ENCODE measurements around the gene SNRNP25. TPM values are rescaled to one million over a fixed set of nuclear protein-coding genes. Genes with fewer than 3 reads are reported as not detected.
"Not testable (repeated sequence)": the region's sequence is repeated elsewhere in the genome, so short reads cannot be mapped to it uniquely, and the experiment has no call there.

The SNRNP25 gene
- total RNA-seq, 1 experiment from 2014 or later, result 21.2 TPM

DNA sequence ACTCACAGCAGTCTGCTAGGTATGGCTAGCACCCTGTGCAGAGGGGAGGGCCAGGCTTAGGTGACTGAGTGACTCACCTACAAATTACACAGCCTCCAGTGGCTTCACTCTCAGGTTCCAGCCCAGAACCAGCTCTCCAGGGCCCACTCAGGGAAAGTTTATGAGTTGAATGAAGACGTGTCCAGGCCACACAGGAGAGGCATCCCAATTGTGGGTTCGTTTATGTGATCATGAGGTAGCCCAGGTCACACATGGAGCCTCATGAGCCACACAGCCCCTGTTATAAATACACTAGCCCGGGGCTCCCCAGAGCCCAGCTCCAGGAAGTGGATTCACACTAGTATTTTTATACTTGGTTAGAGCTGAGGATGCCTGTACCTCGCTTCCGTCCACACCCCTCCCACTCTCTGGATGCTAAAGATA lies 27.7 kb upstream of the SNRNP25 start:
- H3K4me1 Mint-ChIP-seq (ENCODE audit: insufficient read depth, unreplicated experiment); CTCF ChIA-PET; H3K9me3 Mint-ChIP-seq (ENCODE audit: unreplicated experiment); intact Hi-C loops (cut with micrococcal nuclease); H3K36me3 Mint-ChIP-seq (ENCODE audit: insufficient read depth, unreplicated experiment); H3K27me3 Mint-ChIP-seq (ENCODE audit: insufficient read depth, unreplicated experiment); POLR2A ChIA-PET; H3K27ac Mint-ChIP-seq (ENCODE audit: low read depth, unreplicated experiment); BruUV-seq (replicated peaks); H3K4me3 Mint-ChIP-seq (ENCODE audit: unreplicated experiment); DNase-seq (ENCODE audit: unreplicated experiment): not testable (repeated sequence)

DNA sequence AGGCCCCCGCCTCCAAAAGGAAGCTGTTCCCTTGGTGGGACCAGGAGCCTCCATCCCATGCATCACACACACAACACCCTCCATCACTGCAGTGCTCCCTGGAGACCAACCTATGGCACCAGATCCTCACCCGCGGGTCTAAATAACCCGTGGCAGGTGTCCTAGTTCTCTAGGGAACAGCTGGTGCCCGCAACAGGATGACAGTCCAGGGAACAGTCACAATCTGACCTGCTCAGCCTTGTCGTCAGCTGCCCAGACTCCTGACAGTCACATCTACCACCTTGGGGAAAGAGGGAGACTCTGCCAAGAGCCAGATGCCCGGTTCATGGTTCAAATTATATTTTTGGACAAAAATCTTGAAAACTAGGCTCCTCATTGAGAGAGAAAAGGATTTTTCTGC lies 23.0 kb upstream of the SNRNP25 start:
- H3K9me3 Mint-ChIP-seq (ENCODE audit: unreplicated experiment); H3K4me3 Mint-ChIP-seq (ENCODE audit: unreplicated experiment); POLR2A ChIA-PET; H3K27ac Mint-ChIP-seq (ENCODE audit: low read depth, unreplicated experiment); intact Hi-C loops (cut with micrococcal nuclease); H3K27me3 Mint-ChIP-seq (ENCODE audit: insufficient read depth, unreplicated experiment); H3K36me3 Mint-ChIP-seq (ENCODE audit: insufficient read depth, unreplicated experiment); H3K4me1 Mint-ChIP-seq (ENCODE audit: insufficient read depth, unreplicated experiment); BruUV-seq (replicated peaks); CTCF ChIA-PET; DNase-seq (ENCODE audit: unreplicated experiment): not testable (repeated sequence)

DNA sequence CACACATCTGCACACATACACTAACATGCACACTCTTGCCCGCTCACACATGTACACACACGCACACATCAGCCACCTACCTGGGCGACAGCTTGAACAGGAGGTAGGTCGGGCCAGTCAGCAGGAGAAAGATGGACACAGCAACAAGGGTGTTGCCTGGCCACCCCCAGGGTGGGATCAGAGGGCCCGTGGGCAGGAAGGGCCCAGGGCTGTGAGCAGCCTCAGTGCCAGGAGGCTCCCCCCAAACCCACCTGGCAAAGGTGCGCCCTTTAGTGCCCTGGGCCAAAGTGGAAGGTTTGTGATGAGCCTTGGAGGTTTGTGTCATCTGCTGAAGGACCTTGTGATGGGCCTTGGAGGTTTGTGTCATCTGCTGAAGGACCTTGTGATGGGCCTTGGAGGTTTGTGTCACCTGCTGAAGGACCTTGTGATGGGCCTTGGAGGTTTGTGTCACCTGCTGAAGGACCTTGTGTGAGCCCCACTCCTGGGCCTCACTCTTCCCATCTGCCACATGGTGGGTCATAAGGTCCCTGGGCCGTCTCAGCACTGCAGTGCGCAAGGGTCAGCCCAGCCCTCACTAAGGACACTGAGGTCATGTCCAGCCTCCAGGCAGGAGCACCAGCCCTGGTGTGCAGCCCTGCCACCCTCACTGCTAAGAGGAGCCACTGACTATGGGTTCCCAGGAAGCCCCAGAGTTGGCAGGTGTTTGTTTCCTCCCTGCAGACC lies 20.3 kb upstream of the SNRNP25 start:
- H3K9me3 Mint-ChIP-seq (ENCODE audit: unreplicated experiment); H3K27ac Mint-ChIP-seq (ENCODE audit: low read depth, unreplicated experiment); H3K4me3 Mint-ChIP-seq (ENCODE audit: unreplicated experiment); H3K27me3 Mint-ChIP-seq (ENCODE audit: insufficient read depth, unreplicated experiment); BruUV-seq (replicated peaks); H3K4me1 Mint-ChIP-seq (ENCODE audit: insufficient read depth, unreplicated experiment); DNase-seq (ENCODE audit: unreplicated experiment); POLR2A ChIA-PET; intact Hi-C loops (cut with micrococcal nuclease); CTCF ChIA-PET; H3K36me3 Mint-ChIP-seq (ENCODE audit: insufficient read depth, unreplicated experiment): not testable (repeated sequence)

GRCh38 chr16:33877-34647 lies 19.6 kb upstream of the SNRNP25 start:
- no peak overlapping the region for H3K27ac Mint-ChIP-seq (ENCODE audit: low read depth, unreplicated experiment)
- no peaks in the 10 kb centered on the region for H3K4me1 Mint-ChIP-seq (ENCODE audit: insufficient read depth, unreplicated experiment)
- no peak for DNase-seq (ENCODE audit: unreplicated experiment)
- H3K36me3 Mint-ChIP-seq (ENCODE audit: insufficient read depth, unreplicated experiment), result peaks cover 5% of the 10 kb centered on the region
- BruUV-seq (replicated peaks), result no TSS peak
- ChIA-PET CTCF (interaction anchor here (0.9 kb wide), 1 partner anchor 73 kb away, joined by 4 read pairs; no protein-coding TSS in a partner anchor), POLR2A (no interaction called here)
- H3K27me3 Mint-ChIP-seq (ENCODE audit: insufficient read depth, unreplicated experiment), result no peaks in the 10 kb centered on the region
- H3K9me3 Mint-ChIP-seq (ENCODE audit: unreplicated experiment), result no peaks in the 10 kb centered on the region
- TF ChIP-seq, protein P1, sequence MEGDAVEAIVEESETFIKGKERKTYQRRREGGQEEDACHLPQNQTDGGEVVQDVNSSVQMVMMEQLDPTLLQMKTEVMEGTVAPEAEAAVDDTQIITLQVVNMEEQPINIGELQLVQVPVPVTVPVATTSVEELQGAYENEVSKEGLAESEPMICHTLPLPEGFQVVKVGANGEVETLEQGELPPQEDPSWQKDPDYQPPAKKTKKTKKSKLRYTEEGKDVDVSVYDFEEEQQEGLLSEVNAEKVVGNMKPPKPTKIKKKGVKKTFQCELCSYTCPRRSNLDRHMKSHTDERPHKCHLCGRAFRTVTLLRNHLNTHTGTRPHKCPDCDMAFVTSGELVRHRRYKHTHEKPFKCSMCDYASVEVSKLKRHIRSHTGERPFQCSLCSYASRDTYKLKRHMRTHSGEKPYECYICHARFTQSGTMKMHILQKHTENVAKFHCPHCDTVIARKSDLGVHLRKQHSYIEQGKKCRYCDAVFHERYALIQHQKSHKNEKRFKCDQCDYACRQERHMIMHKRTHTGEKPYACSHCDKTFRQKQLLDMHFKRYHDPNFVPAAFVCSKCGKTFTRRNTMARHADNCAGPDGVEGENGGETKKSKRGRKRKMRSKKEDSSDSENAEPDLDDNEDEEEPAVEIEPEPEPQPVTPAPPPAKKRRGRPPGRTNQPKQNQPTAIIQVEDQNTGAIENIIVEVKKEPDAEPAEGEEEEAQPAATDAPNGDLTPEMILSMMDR (IDR thresholded peaks at IDR 0.05; ENCODE audit: unreplicated experiment), result no peak
- intact Hi-C loops (cut with micrococcal nuclease), result no loop called here
- no peak overlapping the region for H3K4me3 Mint-ChIP-seq (ENCODE audit: unreplicated experiment)

GRCh38 chr16:34648-34987 lies 19.0 kb upstream of the SNRNP25 start:
- no peaks in the 10 kb centered on the region for H3K4me1 Mint-ChIP-seq (ENCODE audit: insufficient read depth, unreplicated experiment)
- no peaks in the 10 kb centered on the region for H3K27me3 Mint-ChIP-seq (ENCODE audit: insufficient read depth, unreplicated experiment)
- ChIA-PET CTCF (interaction anchor here (0.9 kb wide), 1 partner anchor 72 kb away, joined by 4 read pairs; no protein-coding TSS in a partner anchor), POLR2A (no interaction called here)
- TF ChIP-seq, protein P1 (IDR thresholded peaks at IDR 0.05; ENCODE audit: unreplicated experiment), result no peak
- BruUV-seq (replicated peaks), result no TSS peak
- H3K4me3 Mint-ChIP-seq (ENCODE audit: unreplicated experiment), result no peak overlapping the region
- no peak for DNase-seq (ENCODE audit: unreplicated experiment)
- no peaks in the 10 kb centered on the region for H3K9me3 Mint-ChIP-seq (ENCODE audit: unreplicated experiment)
- H3K27ac Mint-ChIP-seq (ENCODE audit: low read depth, unreplicated experiment), result no peak overlapping the region
- peaks cover 5% of the 10 kb centered on the region for H3K36me3 Mint-ChIP-seq (ENCODE audit: insufficient read depth, unreplicated experiment)
- intact Hi-C loops (cut with micrococcal nuclease), result no loop called here
